Body of pancreas (tissue), 4 donors: ENCODE data around the gene MAP3K7CL. TPM values are rescaled to one million over a fixed set of nuclear protein-coding genes. Genes with fewer than 3 reads are reported as not detected.

Experiments used
- ATAC-seq: fragments of 150-250 bp; one replicate; pipeline ENCODE4 v1.9.1; 2016
- DNase-seq, 4 donors: peaks; one replicate each; pipeline ENCODE4 v3.0.0-alpha.2; 2019
- H3K27ac ChIP-seq, 4 donors: fragments of 200-600 bp; sonication (generic); 1 replicate in 3 of 4; 2 replicates in 1 of 4; pipeline versions ENCODE4 v1.5.1 to v1.6.1; 2016 to 2019; ENCODE audit warnings: mild to moderate bottlenecking in 1 of 4, mixed read lengths in 1 of 4, moderate library complexity in 1 of 4
- H3K27me3 ChIP-seq, 2 donors: fragments of 200-600 bp; sonication (generic); one replicate each; pipeline ENCODE4 v1.6.0; 2016; ENCODE audit warnings: mild to moderate bottlenecking in 1 of 2
- H3K36me3 ChIP-seq, 2 donors: fragments of 200-600 bp; sonication (generic); replicated peaks in 1 of 2; 2 replicates each; pipeline ENCODE4 v1.5.1; 2016; ENCODE audit warnings: low read depth in 2 of 2; ENCODE audit not compliant: insufficient read depth in 1 of 2
- H3K4me1 ChIP-seq: fragments of 200-600 bp; sonication (generic); one replicate; pipeline ENCODE4 v1.6.0; 2016
- H3K4me3 ChIP-seq, 2 donors: fragments of 200-600 bp; sonication (generic); 1 replicate in 1 of 2; 2 replicates in 1 of 2; pipeline ENCODE4 v1.5.1; 2016 to 2019
- H3K9me3 ChIP-seq, 3 donors: fragments of 200-600 bp; sonication (generic); 1 replicate in 2 of 3; 2 replicates in 1 of 3; pipeline ENCODE4 v1.5.1; 2016
- CTCF ChIP-seq, 7 experiments: fragments of 450-650 bp in 4 of 7; fragments of 200-600 bp in 3 of 7; sonication (generic) in 3 of 7; IDR thresholded peaks; one replicate each; pipeline ENCODE4 v1.5.1; 2016 to 2019; ENCODE audit warnings: antibody characterized with exemption in 7 of 7
- POLR2A ChIP-seq, 3 donors: fragments of 450-650 bp; IDR thresholded peaks; one replicate each; pipeline ENCODE4 v1.6.1; 2016; ENCODE audit warnings: antibody characterized with exemption in 3 of 3, mild to moderate bottlenecking in 2 of 3
- WGBS, 2 donors: methylation state at CpG; one replicate each; pipeline ENCODE4 v1.1.5; 2017; 5-methylcytosine and 5-hydroxymethylcytosine counted together
- intact Hi-C: fragments of 100-400 bp; cut with DNase I; formaldehyde crosslinking; loops from one replicate; pipeline ENCODE4 v1.15.1; 2023
- total RNA-seq, 2 donors: library from RNA; depleted of rRNA; stranded (reverse); fragments of >200 nt; gene quantifications; one replicate each; pipeline ENCODE4 v1.1.0, GENCODE V29; 2016

The MAP3K7CL gene
- total RNA-seq, 2 donors from 2014 or later = 5.2 to 12.5 TPM

DNA sequence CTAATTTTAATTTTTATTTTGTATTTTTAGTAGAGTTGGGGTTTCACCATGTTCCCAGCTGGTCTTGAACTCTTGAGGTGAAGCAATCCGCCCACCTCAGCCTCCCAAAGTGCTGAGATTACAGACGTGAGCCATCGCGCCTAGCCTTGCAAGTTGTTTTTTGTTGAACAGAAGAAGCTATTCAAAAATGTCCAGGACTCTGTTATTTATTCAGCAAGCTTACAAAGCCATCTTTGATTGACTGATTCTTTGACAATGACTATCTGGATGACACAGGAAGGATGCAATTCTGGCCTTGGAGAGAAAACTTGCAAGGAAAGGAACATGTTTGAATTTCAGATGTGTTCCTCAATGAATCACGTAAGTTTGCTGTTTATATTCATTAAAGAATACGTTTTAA is 63.5 kb downstream of the MAP3K7CL start:
- Histone ChIP-seq H3K9me3 (no peaks in the 10 kb centered on the region), H3K27me3 (no peaks in the 10 kb centered on the region), H3K36me3 (no peaks in the 10 kb centered on the region), H3K4me1 (peaks cover 27% of the 10 kb centered on the region), H3K4me3 (no peak overlapping the region), H3K27ac (no peak overlapping the region)
- no peak for ATAC-seq
- 69 to 70% methylated on average over 6 of the region's 6 CpGs for WGBS, 2 donors
- no peak for DNase-seq
- no peak for TF ChIP-seq CTCF (IDR thresholded peaks at IDR 0.05)
- TF ChIP-seq POLR2A (IDR thresholded peaks at IDR 0.05) = no peak
- intact Hi-C loops = no loop called here

DNA sequence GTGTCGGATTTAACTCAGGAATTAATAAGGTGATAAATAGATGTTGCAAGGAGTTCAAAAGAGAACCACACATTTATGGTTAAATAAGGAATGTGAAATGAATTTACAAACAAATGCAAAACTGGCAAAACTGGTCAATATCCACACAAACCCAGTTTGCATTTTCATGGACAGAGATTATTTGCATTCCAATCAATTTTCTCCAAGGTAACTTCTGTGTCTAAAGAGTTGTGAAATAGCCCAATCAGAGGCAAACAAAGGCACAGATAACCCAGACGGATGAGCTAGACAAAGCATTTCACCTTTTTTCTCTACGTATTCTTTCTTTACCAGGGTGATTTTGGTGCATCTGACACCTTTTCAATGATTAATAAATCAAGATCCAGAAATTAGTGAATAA is 63.9 kb downstream of the MAP3K7CL start:
- no peaks in the 10 kb centered on the region for H3K9me3 ChIP-seq
- H3K4me1 ChIP-seq = peaks cover 27% of the 10 kb centered on the region
- ATAC-seq = no peak
- DNase-seq = no peak
- TF ChIP-seq POLR2A (IDR thresholded peaks at IDR 0.05) (no peak), CTCF (IDR thresholded peaks at IDR 0.05) (no peak)
- peak overlapping the region in 1 of 4 donors; percentile 13 for H3K27ac ChIP-seq
- no peak overlapping the region for H3K4me3 ChIP-seq
- intact Hi-C loops = no loop called here
- no peaks in the 10 kb centered on the region for H3K36me3 ChIP-seq
- no peaks in the 10 kb centered on the region for H3K27me3 ChIP-seq
- WGBS, 2 donors = 36 to 39% methylated on average over 3 of the region's 3 CpGs

GRCh38 chr21:29194847-29195246 is 64.4 kb downstream of the MAP3K7CL start:
- Histone ChIP-seq H3K27me3 (no peaks in the 10 kb centered on the region), H3K27ac (peak overlapping the region in 1 of 4 donors; percentile 13), H3K4me3 (no peak overlapping the region), H3K4me1 (peaks cover 27% of the 10 kb centered on the region), H3K36me3 (no peaks in the 10 kb centered on the region), H3K9me3 (no peaks in the 10 kb centered on the region)
- ATAC-seq (no peak), DNase-seq (no peak)
- no peak for TF ChIP-seq POLR2A (IDR thresholded peaks at IDR 0.05)
- TF ChIP-seq CTCF (IDR thresholded peaks at IDR 0.05) = no peak
- intact Hi-C loops = no loop called here
- 20 to 31% methylated on average over 3 of the region's 3 CpGs for WGBS, 2 donors

GRCh38 chr21:29195981-29196669 is 65.7 kb downstream of the MAP3K7CL start:
- DNase-seq (peak; percentile 21 to 80 (median 32)), ATAC-seq (peak; percentile 91)
- peaks cover 27% of the 10 kb centered on the region for H3K4me1 ChIP-seq
- no peak overlapping the region for H3K4me3 ChIP-seq
- no peaks in the 10 kb centered on the region for H3K27me3 ChIP-seq
- intact Hi-C loops = no loop called here
- 28 to 44% methylated on average over 8 of the region's 8 CpGs for WGBS, 2 donors
- H3K9me3 ChIP-seq = peaks cover 0 to 4% (median 0%) of the 10 kb centered on the region in 3 donors
- peak overlapping the region in 3 of 4 donors; percentile 6 to 55 (median 13) for H3K27ac ChIP-seq
- TF ChIP-seq POLR2A (IDR thresholded peaks at IDR 0.05) (peak in 1 of 3 donors; percentile 8), CTCF (IDR thresholded peaks at IDR 0.05) (peak in 1 of 7 experiments; percentile 18)
- H3K36me3 ChIP-seq = no peaks in the 10 kb centered on the region
